ENCODE data around the gene SH2D5.
"Not testable (repeated sequence)": the region's sequence is repeated elsewhere in the genome, so short reads cannot be mapped to it uniquely, and the experiment has no call there.

The SH2D5 gene

GRCh38 chr1:20727746-20728316 is 4.7 kb downstream of the SH2D5 start:
- peak; percentile 68 for DNase-seq

- peak; percentile 48 for DNase-seq
Observed at GRCh38 chr1:20726932-20727745, 5.4 kb downstream of the SH2D5 start.

GRCh38 chr1:20726118-20726911 is 6.2 kb downstream of the SH2D5 start:
- DNase-seq: peak; percentile 49

- DNase-seq: peak; percentile 60
Observed at GRCh38 chr1:20725189-20726117, 7.0 kb downstream of the SH2D5 start.

GRCh38 chr1:20724364-20725188 is 7.9 kb downstream of the SH2D5 start:
- peak; percentile 49 for DNase-seq

DNA sequence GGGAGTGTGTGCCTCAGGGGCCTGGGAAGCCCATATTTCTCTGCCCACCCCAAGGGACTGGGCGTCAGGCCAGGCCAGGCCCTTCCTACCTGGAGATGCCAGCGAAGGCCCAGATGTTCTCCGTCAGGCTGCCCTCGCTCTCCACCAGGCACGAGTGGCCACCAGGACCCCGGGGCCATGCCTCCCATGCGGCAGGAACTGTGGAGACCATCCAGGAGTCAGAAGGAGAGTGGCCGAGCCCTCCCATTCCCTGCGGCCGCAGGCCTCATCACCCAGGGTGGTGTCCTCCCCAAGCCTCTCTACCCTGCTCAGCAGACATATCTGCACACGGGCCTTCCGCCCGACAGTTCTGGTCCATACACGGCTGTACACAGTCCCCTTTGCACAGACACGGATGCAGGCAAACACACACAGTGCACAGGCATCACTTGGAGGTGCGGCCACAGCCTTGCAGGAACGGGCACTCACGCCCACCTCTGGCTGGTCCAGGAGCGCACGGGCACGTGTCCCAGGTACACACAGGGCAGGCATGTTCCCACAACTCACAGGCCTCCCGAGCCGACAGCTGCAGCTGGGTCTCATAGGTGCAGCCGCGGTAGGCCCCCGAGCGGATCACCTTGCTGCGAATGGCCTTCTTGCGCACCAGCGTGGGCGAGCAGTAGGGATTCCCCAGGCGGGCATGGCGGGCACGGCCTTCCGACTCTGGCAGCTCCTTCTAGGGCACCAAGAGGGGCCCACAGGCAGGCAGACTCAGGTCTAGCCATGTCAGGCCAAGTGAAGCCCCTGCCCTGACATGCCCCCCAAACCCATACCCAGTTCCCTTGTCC is 8.8 kb downstream of the SH2D5 start:
- peak; percentile 50 for DNase-seq

DNA sequence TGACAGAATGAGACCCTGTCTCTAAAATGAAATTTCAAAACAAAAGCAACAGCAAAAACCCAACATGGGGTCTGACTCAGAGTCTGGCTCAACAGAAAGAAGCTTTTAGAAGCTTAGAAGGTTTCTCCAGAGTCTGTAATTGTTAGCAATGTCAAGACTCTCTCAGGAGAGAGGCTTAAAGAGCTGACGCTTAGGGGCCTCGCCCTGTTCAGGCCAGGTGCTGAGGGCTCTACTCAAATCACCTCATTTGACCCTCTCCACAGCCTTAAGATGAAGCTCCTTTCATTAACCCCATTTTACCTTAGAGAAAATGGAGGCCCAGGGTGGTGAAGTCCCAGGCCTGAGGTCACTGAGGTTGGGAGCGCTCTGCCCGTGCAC is 9.4 kb downstream of the SH2D5 start:
- no peak for DNase-seq

GRCh38 chr1:20721117-20722061 is 11.1 kb downstream of the SH2D5 start:
- DNase-seq: peak; percentile 43

GRCh38 chr1:20720631-20721091 is 11.8 kb downstream of the SH2D5 start:
- peak; percentile 41 for DNase-seq

GRCh38 chr1:20719871-20720620 is 12.5 kb downstream of the SH2D5 start:
- DNase-seq: peak; percentile 45

GRCh38 chr1:20719261-20719660 is 13.2 kb downstream of the SH2D5 start:
- DNase-seq: no peak

GRCh38 chr1:20718343-20718882 is 14.1 kb downstream of the SH2D5 start:
- not testable (repeated sequence) for DNase-seq

DNA sequence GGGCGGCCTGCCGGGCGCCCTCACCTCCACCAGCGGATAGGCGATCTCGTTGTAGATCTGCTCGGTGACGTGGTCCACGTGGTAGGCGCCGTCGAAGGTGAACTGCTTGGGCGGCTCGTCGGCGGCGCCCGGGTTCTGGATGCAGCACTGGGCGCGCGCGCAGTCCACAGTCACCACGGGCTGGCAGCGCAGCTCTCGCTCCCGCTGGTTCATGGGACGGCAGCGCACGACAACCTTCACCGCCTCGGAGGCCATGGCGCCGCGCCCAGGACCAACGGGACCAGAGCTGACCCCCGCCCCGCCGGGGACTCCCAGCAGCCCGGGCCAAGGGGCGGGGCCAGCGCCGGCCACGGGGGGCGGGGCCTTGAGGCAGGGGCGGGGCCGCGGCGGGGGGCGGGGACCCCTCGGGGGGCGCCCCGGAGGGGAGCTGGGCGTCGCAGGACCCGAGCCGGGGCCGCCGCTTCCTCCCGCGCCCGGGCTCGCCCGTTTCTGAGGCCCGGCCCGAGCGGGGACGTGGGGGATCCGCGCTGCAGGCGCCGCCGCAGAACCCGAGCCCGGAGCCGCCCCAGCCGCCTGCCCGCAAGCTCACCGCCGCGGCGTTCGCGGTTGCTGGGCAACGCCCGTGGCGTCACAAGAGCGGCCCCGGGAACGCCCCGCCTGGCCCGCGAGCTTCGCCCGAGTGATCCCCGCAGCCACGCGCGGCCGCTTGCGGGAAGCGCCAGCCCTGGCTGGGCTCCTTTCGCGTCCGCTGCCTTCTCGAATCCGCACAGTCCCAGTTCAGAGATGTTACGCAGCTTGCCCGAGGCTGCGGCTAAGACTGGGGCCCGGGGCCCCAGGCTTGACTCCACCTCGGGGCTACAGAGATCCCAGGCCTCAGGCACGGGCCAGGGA is 14.8 kb downstream of the SH2D5 start, which contains the start of gene KIF17:
Gene KIF17 (minus strand): TSS at position 556 of the 891 bp plus-strand sequence. CDS start 301 bp downstream, at position 255.
- peak; percentile 78 for DNase-seq

- DNase-seq: no peak
Observed at GRCh38 chr1:20716232-20716631, 16.3 kb downstream of the SH2D5 start.

GRCh38 chr1:20715406-20715805 is 17.1 kb downstream of the SH2D5 start:
- DNase-seq: no peak

- no peak for DNase-seq
Observed at GRCh38 chr1:20713440-20713839, 19.1 kb downstream of the SH2D5 start.

DNA sequence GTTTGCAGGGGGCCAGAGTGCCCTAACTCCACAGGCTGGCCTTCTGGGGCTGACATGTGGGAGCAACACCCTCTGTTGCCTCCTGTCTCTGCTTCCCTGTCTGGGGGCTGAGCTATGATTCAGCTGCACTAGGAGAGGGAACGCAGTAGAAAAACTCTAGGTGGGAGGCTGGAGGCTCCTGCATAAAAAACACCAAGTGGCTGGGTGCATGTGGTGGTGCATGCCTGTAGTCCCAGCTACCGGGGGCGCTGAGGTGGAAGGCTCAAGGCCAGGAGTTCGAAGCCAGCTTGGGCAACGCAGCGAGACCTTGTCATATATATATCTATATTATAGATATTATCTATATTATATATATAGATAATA is 20.3 kb downstream of the SH2D5 start:
- no peak for DNase-seq

Data from islet precursor cell (in vitro differentiated cells).